Measurements from ENCODE around the gene TMEM129.

Gene TMEM129

GRCh38 chr4:1721003-1721665 lies at the start of gene TMEM129, which contains the start of gene TACC3:
Gene TMEM129, minus strand, starts transcription at chr4:1721323. Its CDS starts 486 bp downstream, at chr4:1720837.
Gene TACC3, plus strand, starts transcription at chr4:1721521. Its CDS starts 1,901 bp downstream, at chr4:1723422.
- DNase-seq: peak; percentile 95

GRCh38 chr4:1770791-1771231 lies 49.7 kb upstream of the TMEM129 start:
- DNase-seq: no peak

- DNase-seq: no peak
These were observed 49.1 kb upstream of the TMEM129 start for GRCh38 chr4:1770245-1770644.

GRCh38 chr4:1769692-1770091 lies 48.6 kb upstream of the TMEM129 start:
- no peak for DNase-seq

- DNase-seq: no peak
These were observed 47.4 kb upstream of the TMEM129 start for GRCh38 chr4:1768367-1769034.

GRCh38 chr4:1767770-1768366 lies 46.7 kb upstream of the TMEM129 start:
- no peak for DNase-seq

- no peak for DNase-seq
These were observed 46.1 kb upstream of the TMEM129 start for GRCh38 chr4:1767061-1767769.

GRCh38 chr4:1766106-1767060 lies 45.3 kb upstream of the TMEM129 start:
- no peak for DNase-seq

GRCh38 chr4:1765409-1766072 lies 44.4 kb upstream of the TMEM129 start:
- no peak for DNase-seq

- no peak for DNase-seq
These were observed 43.5 kb upstream of the TMEM129 start for GRCh38 chr4:1764670-1765069.

GRCh38 chr4:1763550-1764080 lies 42.5 kb upstream of the TMEM129 start:
- no peak for DNase-seq

GRCh38 chr4:1763070-1763549 lies 42.0 kb upstream of the TMEM129 start:
- no peak for DNase-seq

- DNase-seq: no peak
These were observed 41.3 kb upstream of the TMEM129 start for GRCh38 chr4:1762264-1763010.

- DNase-seq: no peak
These were observed 40.1 kb upstream of the TMEM129 start for GRCh38 chr4:1761130-1761689.

- DNase-seq: no peak
These were observed 39.5 kb upstream of the TMEM129 start for GRCh38 chr4:1760521-1761071.

GRCh38 chr4:1759818-1760223 lies 38.7 kb upstream of the TMEM129 start:
- no peak for DNase-seq

GRCh38 chr4:1759170-1759817 lies 38.2 kb upstream of the TMEM129 start:
- no peak for DNase-seq

- DNase-seq: no peak
These were observed 37.4 kb upstream of the TMEM129 start for GRCh38 chr4:1758306-1759121.

Data from NCI-H774 (cell line).